PFSK-1 (cell line): ENCODE data around the gene TWF2.

Experiments used
- POLR2AphosphoS5 ChIP-seq: IDR thresholded peaks from 2 replicates; pipeline ENCODE4 v1.6.1; 2012; ENCODE audit warnings: low read depth, mild to moderate bottlenecking, control low read depth, low read length, moderate library complexity
- TAF1 ChIP-seq: IDR thresholded peaks from 2 replicates; pipeline ENCODE4 v1.6.1; 2012; ENCODE audit warnings: low read length, control low read depth, borderline replicate concordance; ENCODE audit not compliant: insufficient read depth
- TF ChIP-seq, protein P1 (sequence below), 2 experiments: IDR thresholded peaks; 2 replicates each; pipeline versions ENCODE4 v1.6.1 to v1.8.0; 2011 to 2012; ENCODE audit warnings: low read depth in 2 of 2, low read length in 2 of 2, control low read depth in 1 of 2, inconsistent platforms in 1 of 2, mild to moderate bottlenecking in 1 of 2, moderate library complexity in 1 of 2; ENCODE audit not compliant: insufficient read depth in 1 of 2

DNA sequence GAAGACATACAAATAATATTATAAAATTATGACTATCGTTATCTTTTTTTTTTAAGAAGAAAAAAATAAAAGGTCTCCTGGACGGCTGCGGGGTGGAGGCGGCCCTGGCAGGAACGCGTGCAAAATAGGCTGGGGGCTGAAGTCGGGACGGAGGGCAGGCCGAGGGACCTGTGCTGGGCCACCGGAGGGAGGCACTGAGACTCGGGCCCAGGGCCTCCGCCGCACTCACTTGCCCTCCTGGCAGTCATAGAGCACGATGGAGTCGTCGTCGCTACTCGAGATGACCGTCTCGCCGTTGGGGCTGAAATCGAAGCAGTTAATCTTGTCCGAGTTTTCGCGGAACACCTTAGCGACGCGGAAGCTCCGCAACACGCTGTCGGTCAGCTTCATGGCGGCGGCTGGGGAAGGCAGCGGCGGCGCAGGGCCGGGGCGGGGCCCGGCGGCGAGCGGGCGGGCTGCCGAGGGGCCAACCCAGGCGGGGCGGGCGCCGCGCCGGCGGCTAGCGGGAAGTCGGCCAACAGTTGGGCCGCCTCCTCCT is 39.1 kb upstream of the TWF2 start:
- TF ChIP-seq, protein P1, sequence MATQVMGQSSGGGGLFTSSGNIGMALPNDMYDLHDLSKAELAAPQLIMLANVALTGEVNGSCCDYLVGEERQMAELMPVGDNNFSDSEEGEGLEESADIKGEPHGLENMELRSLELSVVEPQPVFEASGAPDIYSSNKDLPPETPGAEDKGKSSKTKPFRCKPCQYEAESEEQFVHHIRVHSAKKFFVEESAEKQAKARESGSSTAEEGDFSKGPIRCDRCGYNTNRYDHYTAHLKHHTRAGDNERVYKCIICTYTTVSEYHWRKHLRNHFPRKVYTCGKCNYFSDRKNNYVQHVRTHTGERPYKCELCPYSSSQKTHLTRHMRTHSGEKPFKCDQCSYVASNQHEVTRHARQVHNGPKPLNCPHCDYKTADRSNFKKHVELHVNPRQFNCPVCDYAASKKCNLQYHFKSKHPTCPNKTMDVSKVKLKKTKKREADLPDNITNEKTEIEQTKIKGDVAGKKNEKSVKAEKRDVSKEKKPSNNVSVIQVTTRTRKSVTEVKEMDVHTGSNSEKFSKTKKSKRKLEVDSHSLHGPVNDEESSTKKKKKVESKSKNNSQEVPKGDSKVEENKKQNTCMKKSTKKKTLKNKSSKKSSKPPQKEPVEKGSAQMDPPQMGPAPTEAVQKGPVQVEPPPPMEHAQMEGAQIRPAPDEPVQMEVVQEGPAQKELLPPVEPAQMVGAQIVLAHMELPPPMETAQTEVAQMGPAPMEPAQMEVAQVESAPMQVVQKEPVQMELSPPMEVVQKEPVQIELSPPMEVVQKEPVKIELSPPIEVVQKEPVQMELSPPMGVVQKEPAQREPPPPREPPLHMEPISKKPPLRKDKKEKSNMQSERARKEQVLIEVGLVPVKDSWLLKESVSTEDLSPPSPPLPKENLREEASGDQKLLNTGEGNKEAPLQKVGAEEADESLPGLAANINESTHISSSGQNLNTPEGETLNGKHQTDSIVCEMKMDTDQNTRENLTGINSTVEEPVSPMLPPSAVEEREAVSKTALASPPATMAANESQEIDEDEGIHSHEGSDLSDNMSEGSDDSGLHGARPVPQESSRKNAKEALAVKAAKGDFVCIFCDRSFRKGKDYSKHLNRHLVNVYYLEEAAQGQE (IDR thresholded peaks at IDR 0.05; ENCODE audit: insufficient read depth in 1 of 2, low read depth in 2 of 2, low read length in 2 of 2) = no peak
- TF ChIP-seq TAF1 (no peak), POLR2AphosphoS5 (no peak)
